Panc1 (cell line): ENCODE results near the gene HEG1. TPM values are rescaled to one million over a fixed set of nuclear protein-coding genes. Genes with fewer than 3 reads are reported as not detected.
A peak's percentile ranks its signal among the peaks of the same experiment; 100 is the strongest.

ENCODE experiments used
- ATAC-seq: fragments of 200-7000 bp; cut with Tn5 transposase; 2 replicates; pipeline ENCODE4 v1.9.1; 2020; ENCODE audit warnings: mild to moderate bottlenecking, moderate library complexity
- BruUV-seq: library from RNA; stranded (reverse); fragments of 400-500 nt; replicated peaks from 2 replicates; lab custom pipeline; 2021; lab: Mats Ljungman, UMichigan
- CTCF ChIA-PET: fragments of 300-600 bp; sonication (Branson Sonifier 250); formaldehyde crosslinking; loops from one replicate; lab custom pipeline; 2022; ENCODE audit warnings: antibody characterized with exemption; lab: Charles Lee
- POLR2A ChIA-PET: fragments of 300-600 bp; sonication (Branson Sonifier 250); formaldehyde crosslinking; loops from one replicate; lab custom pipeline; 2022; ENCODE audit warnings: antibody characterized with exemption; lab: Charles Lee
- DNase-seq: peaks from one replicate; pipeline ENCODE4 v3.0.0-alpha.2; 2010; ENCODE audit warnings: low read depth, low spot score
- H3K27ac ChIP-seq: 2 replicates; pipeline ENCODE4 v1.5.1; 2011; ENCODE audit warnings: mild to moderate bottlenecking, low read length, inconsistent platforms
- H3K27me3 ChIP-seq: fragments of 200-500 bp; sonication (Bioruptor generic); 2 replicates; pipeline ENCODE4 v1.6.0; 2014; ENCODE audit warnings: low read length, inconsistent platforms; ENCODE audit not compliant: control insufficient read depth, insufficient read depth
- H3K36me3 ChIP-seq: fragments of 200-500 bp; sonication (Bioruptor generic); 2 replicates; pipeline ENCODE4 v1.5.1; 2014; ENCODE audit warnings: inconsistent platforms, mild to moderate bottlenecking, low read length, moderate library complexity; ENCODE audit not compliant: control insufficient read depth, insufficient read depth
- H3K4me1 ChIP-seq: 2 replicates; pipeline ENCODE4 v1.5.1; 2011; ENCODE audit warnings: inconsistent platforms, mild to moderate bottlenecking, low read length, moderate library complexity; ENCODE audit not compliant: control insufficient read depth, insufficient read depth
- H3K4me3 ChIP-seq, 2 experiments: 2 replicates each; pipeline ENCODE4 v1.5.1; 2011 to 2012; ENCODE audit warnings: low read depth in 2 of 2, low read length in 2 of 2, mild to moderate bottlenecking in 2 of 2, inconsistent platforms in 1 of 2, moderate library complexity in 1 of 2
- H3K9me3 ChIP-seq: fragments of 200-500 bp; sonication (Bioruptor generic); 2 replicates; pipeline ENCODE4 v1.5.1; 2014; ENCODE audit warnings: low read depth, mild to moderate bottlenecking, inconsistent platforms, low read length, moderate library complexity; ENCODE audit not compliant: control insufficient read depth, insufficient read depth
- POLR2AphosphoS5 ChIP-seq: IDR thresholded peaks from 2 replicates; pipeline ENCODE4 v1.6.1; 2012; ENCODE audit warnings: mild to moderate bottlenecking, low read depth, low read length, moderate library complexity
- SIN3A ChIP-seq: IDR thresholded peaks from 2 replicates; pipeline ENCODE4 v1.6.1; 2012; ENCODE audit warnings: low read depth, mild to moderate bottlenecking, low read length, moderate library complexity, borderline replicate concordance; ENCODE audit not compliant: insufficient read depth
- TCF7L2 ChIP-seq: IDR thresholded peaks from 2 replicates; pipeline ENCODE4 v1.6.1; 2011; ENCODE audit warnings: mild to moderate bottlenecking, low read depth, low read length, inconsistent platforms
- in situ Hi-C: cut with HindIII; loops from 2 replicates; pipeline ENCODE4 v1.10.0; 2016; ENCODE audit warnings: low sequenced_read_pairs, low pct_unique_long_range_greater_than_20kb
- intact Hi-C: fragments of 100-400 bp; cut with micrococcal nuclease; formaldehyde crosslinking; loops from one replicate; pipeline ENCODE4 v1.10.0; 2022; ENCODE audit not compliant: unreplicated experiment
- total RNA-seq: library from RNA; stranded (reverse); gene quantifications from one replicate; pipeline ENCODE4 v1.2.1, GENCODE V29; 2021; ENCODE audit not compliant: unreplicated experiment
- TF ChIP-seq, protein P1 (sequence below), 2 experiments: IDR thresholded peaks; 2 replicates each; pipeline ENCODE4 v1.6.1; 2011 to 2012; ENCODE audit warnings: low read depth in 2 of 2, control low read depth in 1 of 2, low read length in 1 of 2, mild to moderate bottlenecking in 1 of 2, moderate library complexity in 1 of 2; ENCODE audit not compliant: insufficient read depth in 1 of 2
- TF ChIP-seq, protein P2 (sequence below): fragments of 450-650 bp; IDR thresholded peaks from 2 replicates; pipeline ENCODE4 v1.5.1; 2017; ENCODE audit warnings: mild to moderate bottlenecking

Gene HEG1
- total RNA-seq, 1 experiment from 2014 or later, result 141 TPM

DNA sequence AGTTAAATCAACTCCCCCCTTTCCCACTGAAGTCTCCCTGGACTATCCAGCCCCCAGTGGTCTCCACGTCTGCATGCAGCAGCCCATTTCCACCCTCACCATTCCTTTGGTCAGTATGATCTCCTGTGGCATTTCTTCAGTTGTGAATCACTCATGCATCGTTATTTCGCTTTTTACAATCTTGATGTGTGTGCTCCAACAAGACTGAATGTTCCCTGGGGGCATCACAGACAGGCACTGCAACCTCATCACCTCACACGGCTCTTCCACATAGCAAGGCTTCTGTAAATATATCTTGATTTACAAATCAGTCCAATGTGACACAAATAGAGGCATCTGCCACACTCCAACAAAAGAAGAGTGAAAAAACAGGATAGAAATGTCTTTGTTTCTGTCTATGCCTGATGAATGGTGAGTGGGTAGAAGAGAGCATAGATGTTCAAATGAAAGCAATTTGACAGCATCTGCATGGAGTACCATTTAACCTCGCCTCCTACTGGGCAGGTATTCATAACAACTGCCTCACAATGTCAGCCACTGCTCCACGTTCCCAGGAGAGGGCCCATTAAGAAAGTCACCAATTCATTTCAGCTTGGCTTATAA is 5.2 kb downstream of the HEG1 start:
- ChIA-PET POLR2A (interaction anchor here (0.7 kb wide), 1 partner anchor 169 kb away, joined by 6 read pairs; no protein-coding TSS in a partner anchor), CTCF (no interaction called here)
- intact Hi-C loops, result loop anchor here (5.0 kb wide), 1 partner anchor 102 kb away; no protein-coding TSS in a partner anchor
- no peaks in the 10 kb centered on the region for H3K27me3 ChIP-seq
- no TSS peak for BruUV-seq
- H3K36me3 ChIP-seq, result no peaks in the 10 kb centered on the region
- in situ Hi-C loops, result no loop called here
- DNase-seq (no peak), ATAC-seq (no peak)
- H3K4me1 ChIP-seq, result peaks cover 68% of the 10 kb centered on the region
- H3K27ac ChIP-seq, result peak overlapping the region; percentile 96
- no peak overlapping the region for H3K4me3 ChIP-seq
- no peaks in the 10 kb centered on the region for H3K9me3 ChIP-seq
- TF ChIP-seq SIN3A (no peak), TCF7L2 (no peak), POLR2AphosphoS5 (no peak)
- TF ChIP-seq, protein P1, sequence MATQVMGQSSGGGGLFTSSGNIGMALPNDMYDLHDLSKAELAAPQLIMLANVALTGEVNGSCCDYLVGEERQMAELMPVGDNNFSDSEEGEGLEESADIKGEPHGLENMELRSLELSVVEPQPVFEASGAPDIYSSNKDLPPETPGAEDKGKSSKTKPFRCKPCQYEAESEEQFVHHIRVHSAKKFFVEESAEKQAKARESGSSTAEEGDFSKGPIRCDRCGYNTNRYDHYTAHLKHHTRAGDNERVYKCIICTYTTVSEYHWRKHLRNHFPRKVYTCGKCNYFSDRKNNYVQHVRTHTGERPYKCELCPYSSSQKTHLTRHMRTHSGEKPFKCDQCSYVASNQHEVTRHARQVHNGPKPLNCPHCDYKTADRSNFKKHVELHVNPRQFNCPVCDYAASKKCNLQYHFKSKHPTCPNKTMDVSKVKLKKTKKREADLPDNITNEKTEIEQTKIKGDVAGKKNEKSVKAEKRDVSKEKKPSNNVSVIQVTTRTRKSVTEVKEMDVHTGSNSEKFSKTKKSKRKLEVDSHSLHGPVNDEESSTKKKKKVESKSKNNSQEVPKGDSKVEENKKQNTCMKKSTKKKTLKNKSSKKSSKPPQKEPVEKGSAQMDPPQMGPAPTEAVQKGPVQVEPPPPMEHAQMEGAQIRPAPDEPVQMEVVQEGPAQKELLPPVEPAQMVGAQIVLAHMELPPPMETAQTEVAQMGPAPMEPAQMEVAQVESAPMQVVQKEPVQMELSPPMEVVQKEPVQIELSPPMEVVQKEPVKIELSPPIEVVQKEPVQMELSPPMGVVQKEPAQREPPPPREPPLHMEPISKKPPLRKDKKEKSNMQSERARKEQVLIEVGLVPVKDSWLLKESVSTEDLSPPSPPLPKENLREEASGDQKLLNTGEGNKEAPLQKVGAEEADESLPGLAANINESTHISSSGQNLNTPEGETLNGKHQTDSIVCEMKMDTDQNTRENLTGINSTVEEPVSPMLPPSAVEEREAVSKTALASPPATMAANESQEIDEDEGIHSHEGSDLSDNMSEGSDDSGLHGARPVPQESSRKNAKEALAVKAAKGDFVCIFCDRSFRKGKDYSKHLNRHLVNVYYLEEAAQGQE (IDR thresholded peaks at IDR 0.05; ENCODE audit: insufficient read depth in 1 of 2, low read depth in 2 of 2, low read length in 1 of 2), result no peak
- TF ChIP-seq, protein P2, sequence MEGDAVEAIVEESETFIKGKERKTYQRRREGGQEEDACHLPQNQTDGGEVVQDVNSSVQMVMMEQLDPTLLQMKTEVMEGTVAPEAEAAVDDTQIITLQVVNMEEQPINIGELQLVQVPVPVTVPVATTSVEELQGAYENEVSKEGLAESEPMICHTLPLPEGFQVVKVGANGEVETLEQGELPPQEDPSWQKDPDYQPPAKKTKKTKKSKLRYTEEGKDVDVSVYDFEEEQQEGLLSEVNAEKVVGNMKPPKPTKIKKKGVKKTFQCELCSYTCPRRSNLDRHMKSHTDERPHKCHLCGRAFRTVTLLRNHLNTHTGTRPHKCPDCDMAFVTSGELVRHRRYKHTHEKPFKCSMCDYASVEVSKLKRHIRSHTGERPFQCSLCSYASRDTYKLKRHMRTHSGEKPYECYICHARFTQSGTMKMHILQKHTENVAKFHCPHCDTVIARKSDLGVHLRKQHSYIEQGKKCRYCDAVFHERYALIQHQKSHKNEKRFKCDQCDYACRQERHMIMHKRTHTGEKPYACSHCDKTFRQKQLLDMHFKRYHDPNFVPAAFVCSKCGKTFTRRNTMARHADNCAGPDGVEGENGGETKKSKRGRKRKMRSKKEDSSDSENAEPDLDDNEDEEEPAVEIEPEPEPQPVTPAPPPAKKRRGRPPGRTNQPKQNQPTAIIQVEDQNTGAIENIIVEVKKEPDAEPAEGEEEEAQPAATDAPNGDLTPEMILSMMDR, result peak; percentile 27

DNA sequence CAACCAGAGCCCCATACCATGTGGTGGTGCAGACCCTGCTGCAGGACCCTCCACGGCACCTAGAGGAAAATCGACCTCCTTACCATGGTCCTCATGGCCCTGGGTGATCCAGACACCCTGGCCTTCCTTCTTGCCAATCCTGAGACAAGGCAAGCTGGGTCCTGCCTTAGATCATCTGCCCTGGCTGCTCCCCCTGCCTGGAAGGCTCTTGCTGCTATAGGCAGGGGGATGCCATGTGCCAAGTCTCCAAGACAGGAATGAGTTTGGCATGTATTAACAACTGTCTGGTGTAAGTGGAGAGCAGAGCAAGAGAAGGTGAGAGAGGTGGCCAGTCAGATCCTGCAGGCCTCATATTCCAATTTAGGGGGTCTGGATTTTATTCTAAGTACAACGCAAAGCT is 7.5 kb downstream of the HEG1 start:
- DNase-seq, result no peak
- no peak for ATAC-seq
- Histone ChIP-seq H3K36me3 (no peaks in the 10 kb centered on the region), H3K27ac (no peak overlapping the region), H3K4me1 (peaks cover 79% of the 10 kb centered on the region), H3K27me3 (no peaks in the 10 kb centered on the region), H3K4me3 (no peak overlapping the region), H3K9me3 (no peaks in the 10 kb centered on the region)
- TF ChIP-seq TCF7L2, result no peak
- TF ChIP-seq SIN3A, result no peak
- TF ChIP-seq, protein P1 (IDR thresholded peaks at IDR 0.05; ENCODE audit: insufficient read depth in 1 of 2, low read depth in 2 of 2, low read length in 1 of 2), result no peak
- no peak for TF ChIP-seq POLR2AphosphoS5
- TF ChIP-seq, protein P2, result no peak
- POLR2A ChIA-PET, result interaction anchor here (0.6 kb wide), 2 partner anchors 20 to 360 kb away, joined by 3 to 4 read pairs; no protein-coding TSS in a partner anchor
- CTCF ChIA-PET, result no interaction called here
- intact Hi-C loops (no loop called here), in situ Hi-C loops (no loop called here)
- BruUV-seq, result no TSS peak
